NCI-H2196 (cell line): ENCODE results near the gene CNIH3.

ENCODE experiments used
- DNase-seq: peaks from one replicate; lab custom pipeline; 2025; ENCODE audit not compliant: unreplicated experiment; lab: John Stamatoyannopoulos, UW

The CNIH3 gene

DNA sequence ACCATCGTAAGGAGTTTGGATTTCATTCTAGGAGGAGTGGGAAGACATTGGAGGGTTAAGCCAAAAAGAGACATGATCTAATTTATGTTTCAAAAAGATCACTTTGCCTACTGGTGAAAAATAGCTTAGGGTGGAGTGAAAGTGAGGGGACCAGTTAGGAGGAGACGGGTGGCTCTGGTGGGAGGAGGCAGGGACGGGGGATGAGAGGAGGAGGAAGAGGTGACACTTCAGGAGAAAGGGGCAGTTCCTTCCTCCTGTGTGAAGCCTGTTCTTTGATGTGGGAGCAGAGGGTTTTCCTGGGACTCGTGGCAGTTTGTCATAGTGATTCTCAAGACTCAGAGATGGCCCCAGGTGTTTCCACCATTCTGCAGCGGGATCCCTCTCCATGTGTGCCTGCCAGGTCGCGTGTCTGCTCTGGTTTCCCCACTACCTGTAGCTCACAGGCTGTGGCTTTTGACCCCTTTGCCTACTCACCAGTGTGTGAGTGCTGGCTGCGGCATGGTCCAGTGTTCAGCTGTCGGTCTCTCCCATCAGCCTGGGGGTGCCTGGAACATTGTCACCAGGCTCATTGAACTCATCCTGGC is 102.4 kb downstream of the CNIH3 start:
- DNase-seq: no peak

DNA sequence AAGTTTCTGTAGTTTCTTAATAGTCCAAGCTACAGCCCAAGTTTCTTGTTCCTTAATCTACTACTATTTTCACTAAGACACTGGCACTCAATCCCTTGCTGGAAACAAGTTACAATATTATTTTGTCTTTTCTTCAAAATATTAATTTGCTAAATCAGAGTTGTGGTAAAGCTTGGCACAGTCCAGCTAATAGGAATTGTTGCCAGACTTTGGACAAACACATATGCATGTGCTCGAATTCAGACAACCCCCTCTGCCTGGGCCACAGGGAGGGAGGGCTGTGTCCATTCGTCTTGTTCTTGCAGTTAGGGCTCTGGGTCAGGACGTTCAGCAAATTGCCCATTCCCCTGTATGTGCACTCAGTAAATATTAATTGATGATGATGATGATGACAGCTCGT is 103.6 kb downstream of the CNIH3 start:
- DNase-seq: no peak

DNA sequence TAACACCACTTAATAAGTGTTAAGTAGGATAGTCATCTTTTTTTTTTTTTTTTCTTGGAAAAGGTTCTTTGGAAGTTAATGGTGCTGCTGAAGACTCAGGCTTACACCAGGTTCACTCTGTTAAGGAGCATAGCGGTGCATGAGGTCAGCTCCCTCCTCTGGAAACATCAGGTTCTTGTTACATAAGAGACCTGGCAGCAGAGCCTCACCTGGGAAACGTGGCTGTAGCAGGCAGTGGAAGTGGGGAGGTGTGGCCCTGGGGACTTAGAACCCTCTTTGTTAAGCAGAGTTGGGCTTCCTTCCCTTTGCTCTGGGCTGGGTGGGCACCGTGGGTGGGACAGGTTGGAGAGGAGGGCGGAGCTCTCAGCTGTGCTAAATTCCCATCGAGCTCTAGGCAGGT is 104.1 kb downstream of the CNIH3 start:
- no peak for DNase-seq

DNA sequence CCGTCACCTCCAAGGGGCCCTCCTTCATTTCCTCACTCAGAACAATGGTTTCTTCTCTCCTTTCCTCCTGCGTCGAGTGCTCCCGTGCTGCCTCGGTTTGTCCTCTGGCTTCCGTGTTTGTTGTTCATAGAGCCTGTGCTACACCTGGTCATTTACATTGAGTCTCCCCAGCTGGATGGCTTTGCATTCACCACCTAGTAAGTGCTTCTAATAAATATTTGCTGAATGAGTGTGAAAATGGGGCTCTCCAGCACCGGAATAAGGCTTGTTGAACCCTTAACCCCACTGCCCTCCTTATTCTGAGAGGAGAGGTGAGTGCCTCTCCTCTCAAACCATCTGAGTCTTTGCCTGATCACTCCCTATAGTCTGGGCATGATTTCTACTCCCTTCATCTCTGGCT is 104.9 kb downstream of the CNIH3 start:
- no peak for DNase-seq

DNA sequence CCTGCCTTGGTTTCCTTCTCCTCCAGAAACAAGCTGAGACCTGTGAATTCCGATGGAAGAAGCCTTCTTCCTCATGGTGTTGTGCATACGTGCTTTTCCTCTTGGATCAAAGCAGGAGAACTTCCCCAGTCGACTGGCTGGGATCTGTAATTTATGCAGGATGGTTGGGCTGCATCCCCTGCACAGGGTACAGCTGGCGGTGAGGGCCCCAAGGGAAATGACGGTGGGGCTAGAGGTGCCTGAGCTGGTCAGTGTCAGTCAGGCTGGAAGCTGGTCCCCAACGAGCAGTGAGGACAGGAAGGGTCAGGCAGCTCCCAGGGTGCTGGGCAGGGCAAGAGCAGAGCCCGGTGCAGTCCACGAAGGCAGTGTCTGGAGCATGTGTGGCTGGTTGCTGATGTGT is 106.7 kb downstream of the CNIH3 start:
- DNase-seq: no peak

DNA sequence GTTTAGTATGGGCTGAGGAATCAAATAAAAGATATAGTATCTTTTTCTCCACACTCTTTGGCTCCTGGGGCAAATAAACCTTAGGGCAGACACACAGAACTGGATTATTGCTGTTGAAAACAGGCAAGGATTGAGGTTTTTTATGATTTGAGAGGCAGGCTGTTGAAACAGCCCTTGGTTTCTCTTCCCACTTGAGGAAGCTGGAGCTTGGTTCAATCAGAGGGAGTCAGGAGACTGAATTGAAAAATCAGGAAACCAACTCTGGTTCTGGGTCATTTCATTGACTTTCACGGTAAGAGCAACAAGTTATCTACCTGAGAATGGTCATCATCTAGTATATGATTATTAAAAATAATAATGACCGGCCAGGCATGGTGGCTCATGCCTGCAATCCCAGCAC is 108.4 kb downstream of the CNIH3 start:
- no peak for DNase-seq

DNA sequence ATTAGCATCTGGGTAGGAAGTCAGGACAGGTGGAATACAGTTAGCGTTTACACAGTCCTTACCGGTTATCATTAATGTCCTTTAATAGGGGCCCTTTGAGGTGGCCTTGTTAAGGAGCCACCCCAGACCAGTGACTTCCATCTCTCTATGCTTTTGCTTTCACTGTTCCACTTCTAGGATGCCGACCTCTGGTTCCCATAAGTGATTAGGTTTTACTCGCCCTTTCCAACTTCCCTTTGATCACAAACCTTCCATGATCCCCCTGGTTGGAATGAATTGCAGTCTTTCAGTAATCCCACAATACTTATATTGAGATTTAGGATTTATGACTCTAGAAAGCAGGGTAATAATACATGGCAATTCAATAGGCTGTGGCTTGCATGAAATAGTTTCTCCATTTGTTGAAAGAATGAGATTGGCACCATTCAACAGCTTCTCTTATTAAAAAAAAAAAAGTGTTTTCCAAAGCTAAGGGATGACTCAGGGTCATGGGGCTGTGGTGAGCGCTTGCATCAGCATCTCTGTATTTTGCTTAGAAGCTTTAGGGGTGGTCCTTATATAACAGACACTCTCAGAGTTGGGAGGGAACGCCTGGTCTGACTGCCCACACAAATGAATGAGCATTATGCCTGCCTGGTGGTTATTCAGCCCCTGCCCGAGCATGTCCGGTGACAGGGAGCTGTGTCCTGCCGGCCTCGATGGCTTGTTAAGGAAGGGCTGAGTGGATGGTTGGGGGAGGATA is 110.5 kb downstream of the CNIH3 start:
- no peak for DNase-seq

DNA sequence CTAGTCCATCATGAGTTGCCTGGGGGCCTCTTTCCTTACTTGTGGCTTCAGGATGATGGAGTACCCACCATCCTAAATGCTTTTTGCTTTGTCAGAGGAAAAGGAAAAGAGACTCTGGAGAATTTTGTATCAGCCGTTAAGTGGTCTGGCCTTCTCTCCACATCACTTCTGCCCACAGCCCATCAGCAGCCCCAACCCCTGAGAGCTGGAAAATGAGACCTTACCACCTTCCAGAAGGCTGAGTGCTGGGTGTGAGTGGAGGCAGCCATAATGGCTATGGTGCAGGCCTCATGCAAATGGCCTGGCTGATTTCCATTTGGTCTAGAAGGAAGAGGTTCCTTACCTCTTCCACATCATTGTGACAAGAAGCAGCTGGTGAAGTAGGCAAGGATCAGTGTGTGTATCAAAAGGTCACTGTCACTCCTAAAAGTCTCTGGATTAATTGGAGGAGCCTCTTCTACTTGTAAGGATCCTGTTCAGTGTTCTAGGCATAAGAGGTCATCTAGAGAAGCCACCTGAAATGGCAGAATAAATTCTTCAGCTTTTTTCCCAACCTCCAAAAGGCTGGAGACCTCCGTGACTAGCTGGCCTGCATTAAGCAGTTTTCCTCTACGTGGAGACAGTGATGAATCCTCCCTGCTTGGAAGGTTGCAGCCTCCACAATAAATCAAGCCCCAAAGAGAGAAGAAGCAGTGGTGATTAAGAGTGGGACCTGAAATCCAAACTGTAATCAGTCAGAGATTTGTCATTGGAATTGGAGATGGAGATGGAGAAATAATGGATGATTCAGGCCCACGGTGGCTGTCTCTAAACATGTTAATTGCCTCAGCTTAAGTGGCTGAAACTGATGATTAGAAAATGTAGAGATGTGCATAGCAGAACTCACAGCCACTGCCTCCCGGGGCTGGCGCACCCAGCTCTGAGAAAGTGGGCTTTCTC is 111.5 kb downstream of the CNIH3 start:
- DNase-seq: no peak

DNA sequence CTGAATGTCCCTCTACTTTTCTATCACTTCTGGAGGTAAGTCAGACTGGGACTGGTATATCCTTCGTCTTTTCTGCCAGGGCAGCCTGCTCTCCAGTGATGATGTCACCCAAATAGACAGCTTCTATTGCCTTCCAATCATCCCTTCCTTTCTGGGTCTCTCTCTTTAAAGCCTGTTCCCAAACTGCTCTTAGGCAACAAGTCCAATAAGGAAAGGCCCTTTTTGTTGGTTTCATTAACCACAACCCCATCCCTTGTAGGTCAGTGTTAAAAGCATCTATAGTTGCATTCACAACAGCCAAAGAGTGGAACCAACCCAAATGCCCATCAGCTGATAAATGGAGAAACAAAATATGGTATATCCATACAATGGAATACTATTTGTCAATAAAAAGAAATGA is 114.4 kb downstream of the CNIH3 start:
- no peak for DNase-seq

DNA sequence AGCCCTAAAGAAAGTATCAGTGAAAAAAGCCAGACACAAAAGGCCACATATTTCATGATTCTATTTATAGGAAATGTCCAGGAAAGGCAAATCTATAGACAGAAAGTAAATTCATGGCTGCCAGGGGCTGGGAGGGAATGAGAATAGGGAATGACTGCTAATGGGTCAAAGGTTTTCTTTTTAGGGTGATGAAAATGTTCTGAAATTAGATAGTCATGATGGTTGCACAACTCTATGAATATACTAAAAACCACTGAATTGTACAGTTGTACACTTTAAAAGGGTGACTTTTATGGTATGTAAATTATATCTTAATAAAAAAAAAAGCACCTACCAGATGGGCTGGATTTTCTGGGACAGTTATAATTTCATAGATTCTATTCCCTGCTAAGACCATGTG is 114.8 kb downstream of the CNIH3 start:
- DNase-seq: no peak

DNA sequence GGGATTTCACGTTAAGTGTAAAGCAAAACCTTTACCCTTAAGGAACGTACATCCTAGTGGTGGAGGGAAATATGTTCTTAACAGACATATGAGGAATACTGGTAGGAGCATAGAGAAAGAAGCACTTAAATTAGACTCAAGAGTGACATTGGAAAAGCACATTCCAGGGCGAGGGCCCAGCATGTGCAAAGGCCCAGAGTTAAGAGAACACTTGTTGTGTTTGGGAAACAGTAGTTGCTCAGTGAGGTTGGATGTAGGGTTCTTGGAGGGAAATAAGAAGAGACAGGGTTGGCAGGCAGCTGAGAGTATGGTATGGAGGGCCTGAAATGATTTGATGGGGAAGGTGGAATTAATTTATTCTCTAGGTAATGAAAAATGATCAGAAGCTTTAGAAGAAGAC is 115.5 kb downstream of the CNIH3 start:
- DNase-seq: no peak

DNA sequence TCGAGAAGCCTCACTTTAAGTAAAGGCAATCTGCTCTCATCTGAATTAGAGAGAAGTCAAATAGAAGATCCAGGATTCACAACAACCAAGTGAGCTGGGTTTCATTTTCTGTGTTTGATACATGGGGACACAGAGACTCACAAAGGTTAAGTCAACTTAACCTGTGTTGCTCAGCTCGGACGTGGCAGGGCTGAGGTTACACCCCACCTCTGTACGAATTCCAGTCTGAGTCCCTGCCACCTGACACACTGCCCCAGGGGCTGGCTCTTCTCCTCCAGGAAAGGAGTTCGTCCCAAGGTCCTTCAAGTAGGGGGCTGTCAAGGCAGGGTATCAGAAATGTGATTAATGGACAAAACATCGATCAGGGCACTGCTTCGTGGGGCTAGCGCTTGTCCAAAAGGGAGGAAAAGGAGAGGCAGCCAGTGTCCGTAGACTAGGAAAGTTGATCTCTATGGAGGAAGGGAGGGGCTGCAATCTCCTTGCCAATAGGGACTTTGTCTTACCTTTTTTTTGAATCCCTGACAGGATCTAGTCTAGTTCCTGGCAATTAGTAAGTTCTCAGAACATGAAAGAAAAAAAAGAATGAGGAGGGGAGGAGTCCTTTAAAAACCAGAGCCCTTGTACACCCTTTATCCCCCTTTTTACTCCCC is 116.4 kb downstream of the CNIH3 start:
- no peak for DNase-seq

DNA sequence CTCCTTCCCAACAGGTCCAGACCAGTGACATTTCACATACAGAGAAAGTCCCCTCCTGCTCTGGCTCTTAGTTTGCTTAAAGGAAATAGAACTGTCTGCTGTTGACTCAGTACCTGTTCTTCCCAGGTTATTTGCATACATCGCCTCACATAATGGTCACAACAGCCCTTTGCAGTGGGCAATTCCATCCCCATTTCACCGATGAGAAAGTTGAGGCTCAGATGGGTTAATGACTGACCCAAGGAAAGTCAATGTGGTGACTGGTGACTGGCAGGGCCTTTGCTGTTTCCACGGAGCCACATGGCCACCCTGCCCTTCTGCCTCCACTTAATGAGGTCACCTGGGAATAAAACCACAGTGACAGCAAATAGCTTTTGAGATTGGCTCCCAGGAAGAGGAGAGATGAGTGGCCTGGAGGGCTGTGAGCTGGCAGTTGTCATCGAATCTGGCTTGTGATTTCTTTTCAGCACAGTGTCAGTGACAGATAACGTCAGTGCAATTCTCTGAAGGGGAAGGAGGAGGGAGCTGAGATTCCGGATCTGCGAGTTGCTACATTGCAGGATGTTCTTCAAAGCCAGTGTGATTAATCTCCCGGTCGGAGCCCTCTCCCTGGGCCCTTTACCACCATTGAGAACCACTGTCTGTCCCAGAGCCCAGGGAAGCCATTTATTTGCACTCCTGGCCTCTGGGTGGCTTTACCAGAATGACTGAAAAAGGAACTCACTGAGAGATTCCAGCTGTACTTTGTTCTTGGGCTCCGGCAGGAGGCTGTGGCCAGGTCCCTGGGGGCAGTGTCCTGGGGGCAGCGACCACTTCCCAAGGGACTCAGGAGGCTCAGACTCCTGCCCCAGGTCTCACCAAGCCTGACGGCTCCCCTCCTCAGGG is 117.2 kb downstream of the CNIH3 start:
- peak; percentile 34 for DNase-seq

DNA sequence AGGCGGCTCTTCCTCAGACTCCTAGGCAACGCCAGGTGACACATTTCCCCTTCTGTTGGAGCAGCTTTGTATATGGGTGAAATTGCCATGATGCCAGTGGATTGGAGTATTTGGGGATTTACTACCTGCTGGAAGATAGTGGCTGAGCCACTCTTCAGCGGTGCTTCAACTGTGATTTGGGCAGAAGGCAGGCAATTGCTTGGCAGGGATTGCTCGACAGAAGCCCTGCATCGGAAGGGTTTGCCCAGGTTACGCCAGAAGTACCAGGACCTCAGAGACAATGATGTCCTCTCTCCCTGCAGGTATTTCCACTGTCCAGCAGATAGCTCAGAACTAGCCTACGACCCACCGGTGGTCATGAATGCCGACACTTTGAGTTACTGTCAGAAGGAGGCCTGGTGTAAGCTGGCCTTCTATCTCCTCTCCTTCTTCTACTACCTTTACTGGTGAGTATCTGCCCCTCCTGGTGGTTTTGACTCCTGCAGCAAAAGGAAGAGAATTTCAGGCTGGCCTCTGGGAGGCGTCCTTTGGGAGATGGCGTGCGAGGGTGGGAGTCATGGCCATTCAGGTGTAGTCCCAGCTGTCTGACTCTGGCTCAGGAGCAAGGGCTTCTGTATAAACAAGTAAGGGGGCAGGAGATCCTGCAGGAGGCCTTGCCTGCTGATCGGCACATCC is 118.3 kb downstream of the CNIH3 start:
- no peak for DNase-seq

DNA sequence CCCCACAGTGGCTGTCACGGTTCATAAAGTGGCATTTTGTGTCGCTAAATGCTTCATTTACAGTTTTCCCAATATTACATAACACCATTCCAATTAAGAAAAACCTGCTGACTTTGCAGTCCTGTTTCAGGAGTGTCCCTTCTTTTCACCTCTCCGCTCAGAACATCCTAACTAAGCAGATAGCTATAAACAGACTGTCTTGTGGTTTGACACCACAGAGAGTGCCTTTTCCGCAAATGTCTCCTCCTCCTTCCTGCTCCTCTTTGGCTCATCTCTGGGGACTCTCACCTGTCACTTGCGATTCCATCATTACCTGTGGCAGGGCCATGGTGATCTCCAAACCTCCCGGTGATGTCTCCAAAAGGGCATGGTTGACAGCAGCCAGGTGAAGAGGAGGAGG is 119.0 kb downstream of the CNIH3 start:
- no peak for DNase-seq

DNA sequence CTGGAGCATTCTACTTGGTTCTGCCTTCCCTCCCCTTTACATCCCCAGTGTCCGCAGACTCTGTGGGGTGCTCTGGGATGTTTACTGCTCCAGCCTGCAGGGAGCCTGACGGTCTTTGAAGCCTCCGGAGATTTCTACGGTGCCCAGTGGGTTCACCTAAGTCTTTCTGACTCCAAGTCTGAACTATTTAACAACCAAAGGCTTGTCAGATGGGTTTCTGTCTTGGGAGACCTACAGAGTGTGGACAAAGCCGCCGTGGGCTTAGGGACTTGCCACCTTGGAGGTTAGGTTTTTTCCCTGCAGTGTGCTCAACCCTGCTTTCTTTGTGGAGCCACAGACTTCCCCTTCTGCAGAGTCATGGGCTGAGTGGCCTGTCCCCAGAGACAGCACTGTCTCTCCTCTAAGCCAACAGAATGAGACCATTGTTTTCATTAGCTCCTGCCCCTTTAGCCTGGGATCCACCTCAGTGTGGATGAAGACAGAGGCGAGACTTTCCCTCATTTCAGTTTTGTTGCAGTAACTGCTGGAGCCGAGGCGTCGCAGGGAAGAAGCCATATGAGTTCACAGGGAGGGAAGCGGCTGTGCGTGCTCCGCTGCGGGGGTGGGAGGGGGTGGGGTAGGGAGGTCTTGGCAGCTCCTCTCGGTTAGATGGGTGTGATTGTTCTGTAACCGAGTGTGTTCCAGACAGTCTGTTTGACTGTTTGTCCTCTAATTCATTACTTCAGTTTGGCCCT is 120.7 kb downstream of the CNIH3 start:
- DNase-seq: no peak

DNA sequence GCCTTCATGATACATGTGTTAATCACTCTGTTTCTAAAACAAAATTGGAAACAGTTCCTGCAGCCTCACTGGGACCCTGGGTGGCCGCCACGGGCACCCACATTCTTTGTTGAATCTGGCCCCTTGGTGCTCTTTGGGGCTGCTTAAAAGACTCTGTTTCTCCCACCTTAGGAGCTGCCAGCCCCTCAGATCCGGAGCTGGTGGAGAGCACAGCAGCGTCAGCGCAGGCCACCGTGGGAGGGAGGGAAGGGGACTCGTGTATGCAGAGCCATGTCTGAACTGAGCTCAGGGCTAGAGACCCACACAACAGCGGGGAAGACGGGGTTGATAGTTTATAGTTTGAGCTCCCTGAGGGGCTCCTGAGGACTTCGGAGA is 121.2 kb downstream of the CNIH3 start:
- no peak for DNase-seq

DNA sequence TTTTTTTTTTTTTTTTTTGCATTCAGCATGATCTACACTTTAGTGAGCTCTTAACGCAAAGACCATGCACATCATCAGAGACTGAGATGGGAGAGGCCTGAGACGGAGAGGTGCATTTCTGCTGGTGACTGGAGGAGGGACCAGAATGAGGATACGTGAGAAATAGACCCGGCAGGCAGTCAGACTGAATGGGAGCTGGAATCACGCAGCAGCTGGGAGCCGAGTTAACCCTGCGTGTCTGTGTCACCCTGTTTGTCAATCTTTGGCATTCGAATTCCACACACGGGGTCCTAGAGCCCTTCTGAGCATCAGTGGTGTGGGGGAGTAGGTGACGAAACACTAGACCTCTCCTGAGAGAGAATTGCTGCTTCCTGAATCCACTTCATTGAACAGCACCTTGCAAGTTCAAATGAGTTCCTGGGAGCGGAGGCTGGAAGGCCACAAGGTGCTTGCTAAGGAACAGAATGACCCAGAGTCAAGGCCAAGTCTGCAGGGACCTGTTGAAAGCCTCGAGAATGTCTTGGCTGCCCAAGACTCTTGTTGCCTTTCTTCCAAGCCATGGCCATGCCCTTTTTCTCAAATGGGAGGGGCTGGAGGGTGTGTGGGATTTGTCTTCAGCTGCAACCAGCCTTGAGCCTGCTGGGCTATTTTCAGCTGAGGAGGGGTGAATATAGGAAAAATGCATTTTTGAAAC is 123.3 kb downstream of the CNIH3 start:
- no peak for DNase-seq
